ENCODE results near the gene BNIPL.

BNIPL gene

GRCh38 chr1:151058692-151059091, 22.3 kb downstream of the BNIPL start:
- peak; percentile 47 for DNase-seq (ENCODE audit: low spot score)

DNA sequence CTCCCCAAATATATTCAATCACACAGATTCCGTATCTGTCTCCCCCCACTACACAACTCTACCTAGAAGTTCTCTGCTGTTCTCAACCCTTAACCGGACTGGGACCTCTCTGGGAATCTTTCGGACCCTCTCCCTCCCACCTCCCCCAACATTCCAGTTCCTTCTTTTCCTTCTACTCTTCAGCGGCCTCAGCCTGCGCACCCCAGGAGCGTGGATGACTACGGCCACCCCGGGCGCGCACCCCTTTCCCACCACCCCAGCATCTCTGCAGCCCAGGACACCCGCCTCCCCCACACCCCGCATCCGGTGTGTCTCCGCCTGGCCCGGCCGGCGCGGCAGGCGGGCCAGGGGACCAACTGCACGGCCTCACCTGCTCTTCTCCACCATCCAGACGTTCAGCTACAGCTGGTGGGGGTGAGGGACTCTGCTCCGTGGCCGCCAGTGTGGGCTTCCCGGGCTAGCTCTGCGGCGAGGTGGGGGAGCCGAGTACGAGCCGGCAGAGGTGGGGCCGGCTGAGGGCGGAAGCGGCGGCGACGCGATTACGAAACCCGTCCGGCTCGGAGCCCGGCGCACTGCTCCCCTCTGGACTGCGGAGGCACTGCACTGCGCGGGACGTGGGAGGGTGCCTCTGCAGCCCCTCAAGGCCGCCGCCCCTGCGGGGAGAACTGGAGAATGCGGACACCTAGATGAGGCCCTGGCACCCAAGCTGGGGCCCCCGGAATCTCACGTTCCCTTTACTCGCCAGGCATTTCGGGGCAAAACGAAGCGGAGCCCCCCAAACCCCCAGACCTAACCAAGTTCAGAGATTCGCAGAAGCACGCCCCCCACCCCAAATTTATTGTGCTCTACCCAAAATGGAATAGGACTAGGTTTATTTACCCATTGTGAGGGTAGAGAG, 23.0 kb downstream of the BNIPL start, which contains the start of gene CDC42SE1:
CDC42SE1 (minus strand) TSS at position 514 of the 898 bp plus-strand sequence. CDS start 3,892 bp downstream, outside the sequence.
- peak; percentile 97 for DNase-seq (ENCODE audit: low spot score)

DNA sequence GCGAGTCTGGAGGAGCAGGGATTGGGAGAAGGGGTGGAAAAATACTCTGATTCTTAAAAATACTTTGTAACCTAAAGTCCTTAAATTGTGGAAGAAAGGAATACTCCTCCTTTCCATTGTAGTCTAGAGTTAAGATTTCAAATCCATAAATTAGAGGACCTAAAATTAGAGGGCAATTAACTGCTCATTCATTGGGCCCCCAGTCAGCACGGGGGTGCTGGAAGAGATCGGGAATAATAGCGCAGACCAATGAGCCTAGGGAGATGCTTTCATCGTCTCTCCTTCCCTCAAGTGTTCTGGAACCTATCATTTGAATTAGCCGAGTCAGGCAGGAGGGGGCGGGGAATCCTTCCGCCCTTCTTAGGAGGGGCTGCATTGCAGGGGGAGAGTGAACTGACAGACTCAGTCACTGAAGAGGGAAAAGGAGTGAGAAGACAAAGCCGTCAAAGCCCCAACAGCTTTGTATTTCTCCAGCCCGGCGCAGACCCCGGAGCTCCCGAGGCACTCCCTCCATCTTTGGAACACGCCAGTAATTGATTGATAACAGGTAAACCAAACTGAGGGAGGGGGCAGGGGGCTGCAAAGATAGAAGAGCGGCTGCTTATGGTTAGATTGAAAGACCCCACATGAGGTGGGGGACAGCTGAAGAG, 23.7 kb downstream of the BNIPL start, which contains the start of gene MLLT11:
MLLT11 (plus strand) TSS at position 391 of the 650 bp plus-strand sequence. CDS start 6,828 bp downstream, outside the sequence.
- peak; percentile 74 for DNase-seq (ENCODE audit: low spot score)

DNA sequence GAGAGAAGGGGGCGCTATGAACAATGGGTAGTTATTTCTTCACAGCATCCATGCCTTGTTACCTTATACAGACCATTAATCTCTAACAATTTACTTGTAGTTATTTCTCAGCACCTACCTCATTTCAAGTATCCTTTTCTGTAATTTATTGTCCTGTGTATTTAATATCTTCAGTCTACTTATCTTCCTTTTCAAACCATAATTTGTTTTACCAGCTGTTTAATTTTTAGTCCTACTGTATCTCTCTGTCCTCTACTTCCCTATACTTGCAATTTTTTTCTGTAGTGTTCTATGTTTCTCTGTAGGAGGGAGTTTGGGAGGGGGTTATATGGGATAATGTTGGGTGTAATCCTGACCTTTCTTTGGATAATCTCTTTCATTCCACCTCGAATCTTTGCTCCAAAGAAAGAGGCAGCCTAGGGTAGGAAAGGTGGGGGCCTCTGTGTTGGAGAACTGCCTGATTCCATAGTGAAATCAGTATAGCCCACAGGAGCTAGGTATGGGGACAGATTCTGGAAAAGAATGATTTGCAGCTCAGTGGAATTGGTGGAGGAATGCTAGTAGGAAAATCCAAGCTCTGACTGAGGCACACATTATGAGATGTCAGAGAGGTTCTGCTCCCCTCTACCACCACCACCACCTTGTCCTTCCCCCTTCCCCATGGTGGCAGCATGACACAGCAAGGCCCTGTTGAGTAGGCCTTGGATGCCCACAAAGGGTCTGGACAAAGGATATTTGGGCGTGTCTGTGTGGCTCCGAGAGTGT, 24.5 kb downstream of the BNIPL start:
- no peak for DNase-seq (ENCODE audit: low spot score)

- no peak for DNase-seq (ENCODE audit: low spot score)
These were observed 25.3 kb downstream of the BNIPL start for GRCh38 chr1:151061704-151062103.

GRCh38 chr1:151062741-151063371, 26.5 kb downstream of the BNIPL start:
- DNase-seq (ENCODE audit: low spot score), result no peak

GRCh38 chr1:151065089-151065645, 28.8 kb downstream of the BNIPL start:
- DNase-seq (ENCODE audit: low spot score), result no peak

- DNase-seq (ENCODE audit: low spot score), result no peak
These were observed 30.8 kb downstream of the BNIPL start for GRCh38 chr1:151067185-151067584.

DNA sequence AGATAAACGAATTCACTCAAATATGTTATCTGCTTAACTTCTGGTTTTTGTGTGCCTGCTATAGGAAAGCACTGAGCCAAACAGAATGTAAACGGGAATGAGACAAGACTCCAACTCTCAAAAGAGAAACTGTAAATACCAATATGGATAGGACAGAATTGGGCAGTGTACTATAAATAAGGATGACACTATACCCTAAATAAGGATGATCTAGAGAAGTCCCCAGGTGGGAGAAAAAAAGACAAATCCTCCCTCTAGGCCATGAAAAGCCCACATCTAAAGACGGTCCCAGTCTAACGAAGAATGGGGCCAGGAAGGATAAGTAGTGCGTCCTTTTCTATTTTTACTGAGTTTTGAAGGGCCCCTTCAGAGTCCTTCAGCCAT, 32.7 kb downstream of the BNIPL start:
- no peak for DNase-seq (ENCODE audit: low spot score)

DNA sequence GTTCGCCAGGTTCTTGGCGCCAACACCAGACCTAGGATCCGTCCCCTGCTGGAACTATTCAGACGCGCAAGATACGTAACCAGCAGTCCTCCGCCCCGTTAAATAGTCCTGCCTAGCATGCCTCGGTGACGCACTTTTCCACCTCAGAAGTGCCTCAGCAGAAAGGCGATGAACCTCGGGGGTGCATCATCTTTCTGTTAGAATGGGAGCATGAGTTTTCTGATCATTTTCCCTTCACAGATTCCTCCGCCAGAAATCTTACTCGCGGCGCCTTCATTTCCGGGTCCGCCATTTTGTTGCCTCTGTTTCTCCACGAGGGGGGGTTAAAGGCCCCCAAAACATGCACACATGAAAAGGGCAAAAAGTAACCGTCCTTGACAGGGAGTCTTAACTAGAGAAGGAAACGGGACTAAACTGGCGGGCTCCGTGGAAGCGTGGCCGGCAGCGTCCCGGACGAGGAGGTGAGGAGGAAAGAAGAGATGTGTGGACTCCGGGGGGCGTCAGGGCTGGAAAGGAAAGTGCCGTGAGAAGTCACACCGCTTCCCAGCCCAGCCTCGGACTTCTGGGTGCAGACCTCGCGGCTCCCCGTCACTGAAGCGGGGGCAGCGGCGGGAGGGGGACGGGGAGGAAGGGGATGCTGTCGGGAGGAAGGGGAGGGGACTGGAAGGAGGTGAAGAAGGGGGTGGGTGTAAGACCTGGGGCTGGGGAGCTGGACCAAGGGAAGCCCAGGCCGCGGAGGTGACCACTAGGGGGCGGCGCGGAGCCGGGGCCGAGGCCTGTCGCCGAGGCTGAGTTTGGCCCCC, 34.3 kb downstream of the BNIPL start, which contains the start of gene GABPB2:
GABPB2 (plus strand) TSS at position 288 of the 803 bp plus-strand sequence. CDS start 17,429 bp downstream, outside the sequence.
- peak; percentile 96 for DNase-seq (ENCODE audit: low spot score)

- no peak for DNase-seq (ENCODE audit: low spot score)
These were observed 35.8 kb downstream of the BNIPL start for GRCh38 chr1:151072224-151072623.

DNA sequence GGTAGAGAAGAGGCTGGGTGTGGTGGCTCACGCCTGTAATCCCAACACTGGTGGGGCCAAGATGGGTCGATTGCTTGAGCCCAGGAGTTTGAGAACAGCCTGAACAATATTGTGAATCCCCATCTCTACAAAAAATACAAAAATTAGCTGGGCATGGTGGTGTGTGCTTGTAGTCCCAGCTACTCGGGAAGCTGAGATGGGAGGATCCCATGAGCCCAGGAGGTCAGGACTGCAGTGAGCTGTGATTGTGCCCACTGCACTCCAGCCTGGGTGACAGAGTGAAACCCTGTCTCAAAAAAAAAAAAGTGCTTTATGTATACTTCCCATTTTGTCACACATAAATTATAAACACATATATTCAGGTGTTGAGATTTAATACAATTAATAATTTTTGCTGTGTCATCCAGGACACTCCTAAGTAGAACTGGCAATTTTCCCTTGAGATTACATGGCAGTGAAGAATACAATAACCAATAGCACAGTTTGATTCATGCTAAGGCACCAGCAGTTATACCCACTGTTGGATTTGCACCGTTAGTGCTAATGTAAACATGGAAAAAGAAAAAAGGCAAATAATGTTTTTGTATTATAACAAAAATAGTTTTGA, 49.7 kb downstream of the BNIPL start:
- no peak for DNase-seq (ENCODE audit: low spot score)
